Pericardium fibroblast (primary cell): Measurements from ENCODE around the gene ADAMTSL4. TPM values are rescaled to one million over a fixed set of nuclear protein-coding genes. Genes with fewer than 3 reads are reported as not detected.

Experiments
- total RNA-seq: library from RNA; depleted of rRNA; stranded (reverse); fragments of >200 nt; gene quantifications from 2 replicates; pipeline ENCODE4 v1.2.3, GENCODE V29; 2015

Gene ADAMTSL4
- total RNA-seq = 51.5 and 71.5 TPM in 2 replicates

GRCh38 chr1:150548632-150549495, at the start of gene ADAMTSL4:
TSS of gene ADAMTSL4 (plus strand) at chr1:150549408. CDS start at chr1:150552289, 2,881 bp downstream.

GRCh38 chr1:150507912-150508864, 41.0 kb upstream of the ADAMTSL4 start, which contains the start of gene ECM1:
TSS of gene ECM1 (plus strand) at chr1:150508109. CDS start at chr1:150508210, 101 bp downstream.

GRCh38 chr1:150515328-150516049, 33.7 kb upstream of the ADAMTSL4 start, which contains the start of gene FALEC:
TSS of gene FALEC (plus strand) at chr1:150515752.

GRCh38 chr1:150579110-150579944, 30.1 kb downstream of the ADAMTSL4 start, which contains the start of gene MCL1:
TSS of gene MCL1 (minus strand) at chr1:150579610. CDS start at chr1:150579530, 80 bp downstream.

Other genes with a start within 250 kb of the ADAMTSL4 start
- 14.8 and 18.6 TPM in 2 replicates for gene PRPF3, start 227.9 kb upstream of the ADAMTSL4 start, total RNA-seq
- gene RPRD2, start 185.3 kb upstream of the ADAMTSL4 start, total RNA-seq = 8.3 and 9.0 TPM in 2 replicates
- gene TARS2, start 62.0 kb upstream of the ADAMTSL4 start, total RNA-seq = 9.2 and 16.5 TPM in 2 replicates
- gene ECM1, start 41.3 kb upstream of the ADAMTSL4 start, total RNA-seq = 17.6 and 32.3 TPM in 2 replicates
- gene FALEC, start 33.7 kb upstream of the ADAMTSL4 start, total RNA-seq = not detected in 2 replicates
- 158 and 211 TPM in 2 replicates for gene MCL1, start 30.2 kb downstream of the ADAMTSL4 start, total RNA-seq
- 34.6 and 138 TPM in 2 replicates for gene ENSA, start 80.2 kb downstream of the ADAMTSL4 start, total RNA-seq
- 16.2 and 16.6 TPM in 2 replicates for gene GOLPH3L, start 147.7 kb downstream of the ADAMTSL4 start, total RNA-seq
- gene HORMAD1, start 171.5 kb downstream of the ADAMTSL4 start, total RNA-seq = not detected in 2 replicates
- gene CTSS, start 216.4 kb downstream of the ADAMTSL4 start, total RNA-seq = 0.35 and 0.85 TPM in 2 replicates